Immature natural killer cell (primary cell): ENCODE data around the gene SPIC. TPM values are rescaled to one million over a fixed set of nuclear protein-coding genes. Genes with fewer than 3 reads are reported as not detected.
"Not testable (repeated sequence)": the region's sequence is repeated elsewhere in the genome, so short reads cannot be mapped to it uniquely, and the experiment has no call there.

Experiments
- DNase-seq, 3 donors: peaks; one replicate each; pipeline ENCODE4 v3.0.0; 2022; ENCODE audit warnings: mixed read lengths in 1 of 3
- H3K27ac Mint-ChIP-seq, 6 donors: one replicate each; pipeline ENCODE4 v1.8.0; 2020; ENCODE audit warnings: mixed read lengths in 6 of 6, mild to moderate bottlenecking in 5 of 6, inconsistent platforms in 4 of 6, moderate library complexity in 3 of 6
- H3K27me3 Mint-ChIP-seq, 3 donors: one replicate each; pipeline ENCODE4 v1.8.0; 2020 to 2021; ENCODE audit warnings: low read depth in 3 of 3, mild to moderate bottlenecking in 3 of 3, mixed read lengths in 3 of 3, moderate library complexity in 3 of 3, inconsistent platforms in 1 of 3
- H3K36me3 Mint-ChIP-seq, 3 donors: one replicate each; pipeline ENCODE4 v1.8.0; 2020; ENCODE audit warnings: mixed read lengths in 3 of 3, inconsistent platforms in 2 of 3, mild to moderate bottlenecking in 2 of 3
- H3K4me1 Mint-ChIP-seq, 2 donors: one replicate each; pipeline ENCODE4 v1.8.0; 2020; ENCODE audit warnings: inconsistent platforms in 2 of 2, mild to moderate bottlenecking in 2 of 2, mixed read lengths in 2 of 2, moderate library complexity in 1 of 2
- H3K4me3 Mint-ChIP-seq, 5 donors: one replicate each; pipeline ENCODE4 v1.8.0; 2020; ENCODE audit warnings: mild to moderate bottlenecking in 5 of 5, mixed read lengths in 5 of 5, inconsistent platforms in 3 of 5, moderate library complexity in 3 of 5
- H3K9me3 Mint-ChIP-seq, 6 donors: one replicate each; pipeline ENCODE4 v1.8.0; 2020; ENCODE audit warnings: mild to moderate bottlenecking in 6 of 6, mixed read lengths in 6 of 6, inconsistent platforms in 4 of 6, moderate library complexity in 3 of 6
- polyA plus RNA-seq, 3 donors: library from polyadenylated mRNA; unstranded; fragments of 300-500 nt; fragmentation: Illumina TruSeq; gene quantifications; one replicate each; pipeline ENCODE4 v1.2.3, GENCODE V29; 2021

Gene SPIC
- polyA plus RNA-seq = not detected

DNA sequence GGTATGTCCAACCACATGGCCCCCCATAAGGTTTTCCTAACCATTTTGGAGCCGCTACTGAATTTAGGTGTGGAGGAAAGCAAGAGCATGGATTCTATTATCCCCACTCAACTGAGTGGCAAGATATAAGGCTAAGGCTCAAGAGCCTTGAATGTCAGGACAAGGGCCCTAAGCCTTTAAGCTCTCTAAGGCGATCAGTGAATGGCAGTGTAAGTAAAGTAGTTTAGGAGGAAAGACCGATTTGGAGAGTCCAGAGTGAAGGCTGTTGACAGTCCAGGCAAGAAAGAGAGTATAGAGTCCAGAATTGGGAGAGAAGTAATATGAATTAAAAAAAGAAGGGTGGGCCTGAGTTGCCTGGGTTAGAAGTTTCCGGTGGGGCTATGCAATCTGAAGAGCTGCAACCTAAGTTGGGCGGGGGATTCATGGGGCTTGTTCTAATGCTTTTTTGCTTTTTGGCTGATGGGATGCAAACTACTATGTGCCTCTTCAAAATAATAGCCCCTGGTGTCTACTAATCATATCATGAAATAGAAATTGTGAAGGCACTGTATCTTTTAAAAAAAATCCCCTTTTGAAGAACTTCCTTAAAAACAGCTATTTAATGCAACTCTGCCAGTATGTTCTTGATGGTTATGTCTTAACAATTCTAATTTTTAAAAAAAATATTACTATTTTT lies at the start of gene SPIC:
SPIC (plus strand) TSS at position 626 of the 676 bp plus-strand sequence. CDS start 1,569 bp downstream, outside the sequence.
- H3K9me3 Mint-ChIP-seq = no peaks in the 10 kb centered on the region
- no peaks in the 10 kb centered on the region for H3K4me1 Mint-ChIP-seq
- H3K27me3 Mint-ChIP-seq = peaks cover 2 to 7% (median 6%) of the 10 kb centered on the region in 3 donors
- H3K4me3 Mint-ChIP-seq = no peak within 1 kb of the TSS
- H3K27ac Mint-ChIP-seq = peak within 1 kb of the TSS in 1 of 6 donors; percentile 20
- H3K36me3 Mint-ChIP-seq = no peaks in the 10 kb centered on the region
- no peak for DNase-seq

GRCh38 chr12:101430456-101430855 lies 44.7 kb upstream of the SPIC start:
- Mint-ChIP-seq H3K27me3 (peaks cover 0 to 2% (median 1%) of the 10 kb centered on the region in 3 donors), H3K9me3 (no peaks in the 10 kb centered on the region), H3K4me1 (no peaks in the 10 kb centered on the region), H3K27ac (no peak overlapping the region), H3K4me3 (no peak overlapping the region), H3K36me3 (no peaks in the 10 kb centered on the region)
- DNase-seq = no peak

- Mint-ChIP-seq H3K4me3 (no peak overlapping the region), H3K27ac (no peak overlapping the region), H3K27me3 (peaks cover 1 to 3% (median 2%) of the 10 kb centered on the region in 3 donors), H3K9me3 (no peaks in the 10 kb centered on the region), H3K4me1 (no peaks in the 10 kb centered on the region), H3K36me3 (no peaks in the 10 kb centered on the region)
- DNase-seq = no peak
These were observed 39.0 kb upstream of the SPIC start for GRCh38 chr12:101436136-101436535.

GRCh38 chr12:101439236-101439635 lies 35.9 kb upstream of the SPIC start:
- Mint-ChIP-seq H3K9me3 (no peaks in the 10 kb centered on the region), H3K27me3 (peaks cover 2 to 3% (median 3%) of the 10 kb centered on the region in 3 donors), H3K27ac (no peak overlapping the region), H3K4me1 (no peaks in the 10 kb centered on the region), H3K36me3 (no peaks in the 10 kb centered on the region), H3K4me3 (no peak overlapping the region)
- DNase-seq = no peak

DNA sequence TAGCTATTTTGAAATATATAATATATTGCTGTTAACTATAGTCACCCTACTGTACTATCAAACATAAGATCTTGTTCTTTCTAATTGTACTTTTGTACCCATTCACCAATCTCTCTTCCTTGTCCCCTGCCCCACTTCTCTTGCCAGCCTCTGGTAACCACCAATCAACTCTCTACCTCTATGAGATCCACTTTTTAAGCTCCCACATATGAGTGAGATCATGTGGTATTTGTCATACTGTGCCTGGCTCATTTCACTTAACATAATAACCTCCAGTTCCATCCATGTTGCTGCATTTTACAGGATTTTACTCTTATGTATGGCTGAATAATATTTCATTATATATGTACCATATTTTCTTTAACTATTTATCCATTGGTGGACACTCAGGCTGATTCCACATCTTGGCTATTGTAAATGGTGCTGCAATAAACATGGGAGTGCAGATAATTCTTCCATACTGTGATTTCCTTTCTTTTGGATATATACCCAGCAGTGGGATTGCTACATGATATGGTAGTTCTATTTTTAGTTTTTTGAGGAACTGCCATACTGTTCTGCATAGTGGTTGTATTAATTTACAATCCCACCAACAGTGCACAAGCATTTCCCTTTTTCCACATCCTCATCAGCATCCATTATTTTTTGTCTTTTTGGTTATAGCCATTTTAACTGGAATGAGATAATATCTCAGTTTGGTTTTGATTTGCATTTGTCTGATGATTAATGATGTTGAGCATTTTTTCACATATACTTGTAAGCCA lies 33.5 kb upstream of the SPIC start:
- Mint-ChIP-seq H3K27ac (peak overlapping the region in 1 of 6 donors; percentile 8), H3K9me3 (no peaks in the 10 kb centered on the region)

GRCh38 chr12:101455685-101456084 lies 19.5 kb upstream of the SPIC start:
- peak; percentile 68 to 78 (median 69) for DNase-seq

More for the DNA sequence above, 33.5 kb upstream of the SPIC start:
- DNase-seq = no peak
- peaks cover 0 to 3% (median 3%) of the 10 kb centered on the region in 3 donors for H3K27me3 Mint-ChIP-seq
- H3K4me3 Mint-ChIP-seq = no peak overlapping the region
- H3K36me3 Mint-ChIP-seq = no peaks in the 10 kb centered on the region
- H3K4me1 Mint-ChIP-seq = no peaks in the 10 kb centered on the region

DNA sequence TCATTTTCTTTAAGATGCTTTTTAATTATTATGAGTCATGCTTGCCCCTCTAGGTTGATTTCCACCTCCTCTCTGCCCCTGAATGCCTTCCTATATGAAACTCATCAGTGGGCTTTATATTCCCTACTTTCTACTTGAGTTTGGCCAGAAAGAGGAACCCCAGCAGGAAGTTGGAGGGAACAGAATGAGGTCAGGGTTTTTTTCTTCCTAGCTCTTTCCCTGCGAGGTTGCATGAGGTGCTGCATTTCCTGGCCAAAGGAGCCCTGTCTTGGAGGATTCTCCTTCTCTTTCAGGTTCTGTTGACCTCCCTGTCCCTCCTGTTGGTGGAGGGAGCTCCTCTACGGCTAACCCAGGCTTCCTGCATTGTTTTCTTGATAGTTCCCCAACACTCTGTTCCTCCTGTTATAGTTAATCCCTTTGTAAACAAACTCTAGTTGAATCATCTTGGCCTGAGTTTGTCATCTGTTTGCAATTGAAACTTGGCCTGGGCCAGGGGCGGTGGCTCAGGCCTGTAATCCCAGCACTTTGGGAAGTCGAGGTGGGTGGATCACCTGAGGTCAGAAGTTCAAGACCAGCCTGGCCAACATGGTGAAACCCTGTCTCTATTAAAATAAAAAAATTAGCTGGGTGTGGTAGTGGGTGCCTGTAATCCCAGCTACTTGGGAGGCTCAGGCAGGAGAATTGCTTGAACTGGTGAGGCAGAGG lies 15.3 kb upstream of the SPIC start:
- DNase-seq = no peak
- Mint-ChIP-seq H3K9me3 (peaks cover 0 to 5% (median 2%) of the 10 kb centered on the region in 6 donors), H3K36me3 (peaks cover 0 to 13% (median 4%) of the 10 kb centered on the region in 3 donors), H3K27ac (peak overlapping the region in 2 of 6 donors; percentile 10 to 40), H3K27me3 (peaks cover 4 to 9% (median 5%) of the 10 kb centered on the region in 3 donors), H3K4me1 (peaks cover 21 to 29% of the 10 kb centered on the region in 2 donors), H3K4me3 (peak overlapping the region in 1 of 5 donors; percentile 9)

More at GRCh38 chr12:101455685-101456084, 19.5 kb upstream of the SPIC start:
- H3K4me1 Mint-ChIP-seq = peaks cover 23 to 35% of the 10 kb centered on the region in 2 donors
- H3K36me3 Mint-ChIP-seq = peaks cover 0 to 5% (median 4%) of the 10 kb centered on the region in 3 donors
- H3K4me3 Mint-ChIP-seq = peak overlapping the region; percentile 72 to 82 (median 78)
- H3K9me3 Mint-ChIP-seq = peaks cover 0 to 5% (median 2%) of the 10 kb centered on the region in 6 donors
- peak overlapping the region; percentile 21 to 84 (median 79) for H3K27ac Mint-ChIP-seq
- peaks cover 4 to 9% (median 4%) of the 10 kb centered on the region in 3 donors for H3K27me3 Mint-ChIP-seq

DNA sequence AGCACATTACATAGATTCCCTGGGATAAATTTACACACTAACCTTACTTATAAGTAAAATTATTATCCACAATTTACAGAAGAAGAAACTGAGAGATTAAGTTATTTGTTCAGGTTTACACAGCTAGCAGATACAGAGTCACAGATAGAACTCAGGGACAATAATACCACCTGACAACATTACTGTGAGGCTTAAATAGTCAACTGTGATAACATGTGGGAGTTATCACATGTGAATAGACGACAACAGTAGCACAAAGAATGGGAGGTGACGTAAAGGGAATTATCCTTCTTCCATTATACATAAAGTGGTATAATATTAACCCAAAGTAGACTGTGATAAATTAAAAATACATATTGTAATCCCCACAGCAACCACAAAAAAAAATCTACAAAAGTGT lies 6.2 kb upstream of the SPIC start:
- no peak for DNase-seq
- H3K4me3 Mint-ChIP-seq = no peak overlapping the region
- no peaks in the 10 kb centered on the region for H3K36me3 Mint-ChIP-seq
- H3K9me3 Mint-ChIP-seq = no peaks in the 10 kb centered on the region
- H3K27ac Mint-ChIP-seq = no peak overlapping the region
- H3K27me3 Mint-ChIP-seq = peaks cover 0 to 2% (median 0%) of the 10 kb centered on the region in 3 donors
- H3K4me1 Mint-ChIP-seq = peaks cover 6 to 9% of the 10 kb centered on the region in 2 donors

GRCh38 chr12:101470939-101471338 lies 4.2 kb upstream of the SPIC start:
- Mint-ChIP-seq H3K4me3 (no peak overlapping the region), H3K36me3 (no peaks in the 10 kb centered on the region), H3K9me3 (no peaks in the 10 kb centered on the region), H3K4me1 (peaks cover 2 to 3% of the 10 kb centered on the region in 2 donors), H3K27me3 (peaks cover 0 to 4% (median 2%) of the 10 kb centered on the region in 3 donors), H3K27ac (no peak overlapping the region)
- no peak for DNase-seq

- DNase-seq, H3K9me3 Mint-ChIP-seq, H3K4me3 Mint-ChIP-seq, H3K4me1 Mint-ChIP-seq, H3K27ac Mint-ChIP-seq, H3K36me3 Mint-ChIP-seq, H3K27me3 Mint-ChIP-seq: not testable (repeated sequence)
These were observed 3.3 kb upstream of the SPIC start for GRCh38 chr12:101471878-101472277.

DNA sequence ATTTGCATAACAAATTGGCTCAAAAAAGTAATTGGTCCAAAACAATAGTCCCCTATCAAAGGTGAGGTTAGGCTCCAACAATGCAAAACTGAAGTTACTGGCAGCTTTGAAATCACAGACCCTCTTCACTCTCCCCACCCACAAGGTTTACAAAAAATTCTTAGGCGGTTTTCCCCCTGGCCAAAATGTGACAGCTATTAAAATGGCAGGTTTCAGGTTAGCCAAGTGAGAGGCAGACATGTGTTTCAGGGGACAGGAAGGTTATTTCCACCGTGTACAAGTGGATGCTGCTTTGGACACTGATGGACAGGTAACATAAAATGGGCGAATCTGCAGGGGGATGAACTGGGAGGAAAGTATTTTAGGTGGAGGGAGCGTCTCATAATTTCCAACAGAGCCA lies 888 bp upstream of the SPIC start:
- H3K36me3 Mint-ChIP-seq = no peaks in the 10 kb centered on the region
- no peak overlapping the region for H3K4me3 Mint-ChIP-seq
- H3K27ac Mint-ChIP-seq = peak overlapping the region in 1 of 6 donors; percentile 20
- no peak for DNase-seq
- no peaks in the 10 kb centered on the region for H3K4me1 Mint-ChIP-seq
- H3K9me3 Mint-ChIP-seq = no peaks in the 10 kb centered on the region
- H3K27me3 Mint-ChIP-seq = peaks cover 1 to 7% (median 6%) of the 10 kb centered on the region in 3 donors

- H3K9me3 Mint-ChIP-seq = no peaks in the 10 kb centered on the region
- no peak overlapping the region for H3K27ac Mint-ChIP-seq
- H3K4me3 Mint-ChIP-seq = no peak overlapping the region
These were observed 692 bp downstream of the SPIC start for GRCh38 chr12:101475751-101476305.

GRCh38 chr12:101480849-101481248 lies 5.7 kb downstream of the SPIC start:
- Mint-ChIP-seq H3K4me1 (no peaks in the 10 kb centered on the region), H3K4me3 (no peak overlapping the region), H3K36me3 (no peaks in the 10 kb centered on the region), H3K27me3 (peaks cover 2 to 8% (median 4%) of the 10 kb centered on the region in 3 donors), H3K9me3 (no peaks in the 10 kb centered on the region), H3K27ac (no peak overlapping the region)
- DNase-seq = no peak

More at GRCh38 chr12:101475751-101476305, 692 bp downstream of the SPIC start:
- Mint-ChIP-seq H3K36me3 (no peaks in the 10 kb centered on the region), H3K4me1 (no peaks in the 10 kb centered on the region), H3K27me3 (peaks cover 2 to 8% (median 6%) of the 10 kb centered on the region in 3 donors)
- no peak for DNase-seq
